K562 (cell line): Measurements from ENCODE around the gene STK11. TPM values are rescaled to one million over a fixed set of nuclear protein-coding genes. Genes with fewer than 3 reads are reported as not detected.
A peak's percentile ranks its signal among the peaks of the same experiment; 100 is the strongest.

Source experiments
- COPS2 ChIP-seq: fragments of 450-650 bp; conservative IDR thresholded peaks from 2 replicates; pipeline ENCODE4 v1.6.1; 2016; ENCODE audit warnings: mild to moderate bottlenecking, moderate library complexity
- E2F3 ChIP-seq: fragments of 250-450 bp; sonication (Bioruptor Pico); IDR thresholded peaks from 2 replicates; pipeline ENCODE4 v1.4.0; 2020; ENCODE audit warnings: mild to moderate bottlenecking
- GATA2 ChIP-seq: sonication (generic); formaldehyde crosslinking; IDR thresholded peaks from 2 replicates; pipeline ENCODE4 v1.4.0; 2020; ENCODE audit warnings: mild to moderate bottlenecking, missing genetic modification reagents
- MCM2 ChIP-seq: fragments of 450-650 bp; IDR thresholded peaks from 2 replicates; pipeline ENCODE4 v1.6.1; 2017; ENCODE audit warnings: low read depth, mild to moderate bottlenecking
- NFIX ChIP-seq: fragments of 250-450 bp; sonication (Bioruptor Pico); IDR thresholded peaks from 2 replicates; pipeline ENCODE4 v1.4.0; 2020; ENCODE audit warnings: low read depth, mild to moderate bottlenecking, moderate library complexity
- POLR2A ChIP-seq: fragments of 450-650 bp; conservative IDR thresholded peaks from 2 replicates; pipeline ENCODE4 v1.6.1; 2016
- RBM39 ChIP-seq: fragments of 200-400 bp; formaldehyde crosslinking; optimal IDR thresholded peaks from 2 replicates; pipeline ENCODE3; 2018; ENCODE audit warnings: low read depth, low read length
- SMAD2 ChIP-seq: fragments of 150-350 bp; IDR thresholded peaks from 2 replicates; pipeline ENCODE4 v1.6.1; 2014; ENCODE audit warnings: low read depth, mild to moderate bottlenecking, low read length
- TAL1 ChIP-seq: fragments of 450-650 bp; IDR thresholded peaks from 2 replicates; pipeline ENCODE4 v1.6.1; 2016; ENCODE audit warnings: mild to moderate bottlenecking
- polyA plus RNA-seq, 8 experiments: library from polyadenylated mRNA; depleted of rRNA in 4 of 8; stranded (reverse) in 5 of 8; unstranded in 3 of 8; fragments of >200 nt; fragmentation: Nextera tagmentation in 2 of 8; fragmentation: Illumina TruSeq in 1 of 8; extraction: Ambion mirVana in 2 of 8; extraction: Trizol in 1 of 8; gene quantifications; 2 replicates each; pipeline versions ENCODE4 v1.2.1 to v1.2.3, GENCODE V29; 2011 to 2014; ENCODE audit warnings: inconsistent platforms in 1 of 8, missing spikeins in 1 of 8
- total RNA-seq, 7 experiments: library from RNA; depleted of rRNA in 6 of 7; stranded (reverse); fragments of >200 nt in 6 of 7; fragmentation: Illumina TruSeq in 2 of 7; extraction: Trizol in 2 of 7; gene quantifications; 2 replicates each; pipeline versions ENCODE4 v1.2.1 to v1.2.3, GENCODE V29; 2011 to 2021; ENCODE audit warnings: low replicate concordance in 1 of 7
- TF ChIP-seq, protein P1 (sequence below): fragments of 450-650 bp; IDR thresholded peaks from 2 replicates; pipeline ENCODE4 v1.6.1; 2016; ENCODE audit warnings: mild to moderate bottlenecking, moderate library complexity
- TF ChIP-seq, protein P2 (sequence below): fragments of 450-650 bp; IDR thresholded peaks from 2 replicates; pipeline ENCODE4 v1.6.1; 2016; ENCODE audit warnings: antibody characterized with exemption
- TF ChIP-seq, protein P3 (sequence below): sonication (generic); formaldehyde crosslinking; IDR thresholded peaks from 2 replicates; pipeline ENCODE4 v1.8.0; 2023; ENCODE audit warnings: mild to moderate bottlenecking, missing genetic modification reagents
- TF ChIP-seq, protein P4 (sequence below), 2 experiments: IDR thresholded peaks; 2 replicates each; pipeline ENCODE4 v1.6.1; 2011; ENCODE audit warnings: borderline replicate concordance in 1 of 2, control low read depth in 1 of 2, low read depth in 1 of 2, low read length in 1 of 2, mild to moderate bottlenecking in 1 of 2, mixed read lengths in 1 of 2, moderate library complexity in 1 of 2; ENCODE audit not compliant: insufficient read depth in 1 of 2, insufficient read length in 1 of 2, poor library complexity in 1 of 2, severe bottlenecking in 1 of 2; ENCODE audit errors: extremely low read depth in 1 of 2

The STK11 gene
- total and polyA plus RNA-seq, 9 of the 15 experiments (the other 6 are each of a cell fraction or from before 2014, with no cell fraction given): 0.15 to 96.5 (median 31.7) TPM

DNA sequence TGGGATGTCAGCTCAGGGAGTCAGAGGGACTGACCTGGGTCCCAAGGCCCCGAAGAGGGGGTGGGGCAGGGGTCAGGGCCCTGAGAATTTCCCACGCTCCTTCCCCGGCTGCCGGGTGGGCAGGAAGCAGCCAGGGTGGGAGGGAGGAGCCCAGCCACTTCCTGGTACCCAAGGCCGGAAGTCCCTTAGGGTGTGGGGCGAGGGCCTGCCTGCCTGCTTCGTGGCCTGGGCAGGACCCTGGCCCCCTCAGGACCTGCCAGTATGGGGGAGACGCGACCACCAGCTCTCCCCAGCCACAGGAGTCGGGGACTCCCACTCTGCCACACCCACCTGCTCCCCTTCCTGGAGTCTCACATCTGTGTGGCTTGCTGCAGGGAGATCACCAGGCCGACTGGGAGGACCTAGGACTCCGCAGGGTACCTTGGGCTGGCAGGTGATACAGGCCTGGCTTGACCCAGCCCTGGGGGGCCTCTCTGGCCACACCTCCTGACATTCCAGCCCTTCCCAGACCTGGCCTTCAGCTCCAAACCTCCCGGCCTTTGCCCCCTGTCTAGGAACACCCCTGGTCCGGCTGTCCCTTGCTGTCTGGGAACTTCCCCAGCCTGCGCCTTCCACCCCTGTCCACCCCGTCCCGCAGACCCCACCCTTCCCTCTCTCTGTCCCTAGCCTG is 53.8 kb downstream of the STK11 start (continued):
- TF ChIP-seq, protein P1, sequence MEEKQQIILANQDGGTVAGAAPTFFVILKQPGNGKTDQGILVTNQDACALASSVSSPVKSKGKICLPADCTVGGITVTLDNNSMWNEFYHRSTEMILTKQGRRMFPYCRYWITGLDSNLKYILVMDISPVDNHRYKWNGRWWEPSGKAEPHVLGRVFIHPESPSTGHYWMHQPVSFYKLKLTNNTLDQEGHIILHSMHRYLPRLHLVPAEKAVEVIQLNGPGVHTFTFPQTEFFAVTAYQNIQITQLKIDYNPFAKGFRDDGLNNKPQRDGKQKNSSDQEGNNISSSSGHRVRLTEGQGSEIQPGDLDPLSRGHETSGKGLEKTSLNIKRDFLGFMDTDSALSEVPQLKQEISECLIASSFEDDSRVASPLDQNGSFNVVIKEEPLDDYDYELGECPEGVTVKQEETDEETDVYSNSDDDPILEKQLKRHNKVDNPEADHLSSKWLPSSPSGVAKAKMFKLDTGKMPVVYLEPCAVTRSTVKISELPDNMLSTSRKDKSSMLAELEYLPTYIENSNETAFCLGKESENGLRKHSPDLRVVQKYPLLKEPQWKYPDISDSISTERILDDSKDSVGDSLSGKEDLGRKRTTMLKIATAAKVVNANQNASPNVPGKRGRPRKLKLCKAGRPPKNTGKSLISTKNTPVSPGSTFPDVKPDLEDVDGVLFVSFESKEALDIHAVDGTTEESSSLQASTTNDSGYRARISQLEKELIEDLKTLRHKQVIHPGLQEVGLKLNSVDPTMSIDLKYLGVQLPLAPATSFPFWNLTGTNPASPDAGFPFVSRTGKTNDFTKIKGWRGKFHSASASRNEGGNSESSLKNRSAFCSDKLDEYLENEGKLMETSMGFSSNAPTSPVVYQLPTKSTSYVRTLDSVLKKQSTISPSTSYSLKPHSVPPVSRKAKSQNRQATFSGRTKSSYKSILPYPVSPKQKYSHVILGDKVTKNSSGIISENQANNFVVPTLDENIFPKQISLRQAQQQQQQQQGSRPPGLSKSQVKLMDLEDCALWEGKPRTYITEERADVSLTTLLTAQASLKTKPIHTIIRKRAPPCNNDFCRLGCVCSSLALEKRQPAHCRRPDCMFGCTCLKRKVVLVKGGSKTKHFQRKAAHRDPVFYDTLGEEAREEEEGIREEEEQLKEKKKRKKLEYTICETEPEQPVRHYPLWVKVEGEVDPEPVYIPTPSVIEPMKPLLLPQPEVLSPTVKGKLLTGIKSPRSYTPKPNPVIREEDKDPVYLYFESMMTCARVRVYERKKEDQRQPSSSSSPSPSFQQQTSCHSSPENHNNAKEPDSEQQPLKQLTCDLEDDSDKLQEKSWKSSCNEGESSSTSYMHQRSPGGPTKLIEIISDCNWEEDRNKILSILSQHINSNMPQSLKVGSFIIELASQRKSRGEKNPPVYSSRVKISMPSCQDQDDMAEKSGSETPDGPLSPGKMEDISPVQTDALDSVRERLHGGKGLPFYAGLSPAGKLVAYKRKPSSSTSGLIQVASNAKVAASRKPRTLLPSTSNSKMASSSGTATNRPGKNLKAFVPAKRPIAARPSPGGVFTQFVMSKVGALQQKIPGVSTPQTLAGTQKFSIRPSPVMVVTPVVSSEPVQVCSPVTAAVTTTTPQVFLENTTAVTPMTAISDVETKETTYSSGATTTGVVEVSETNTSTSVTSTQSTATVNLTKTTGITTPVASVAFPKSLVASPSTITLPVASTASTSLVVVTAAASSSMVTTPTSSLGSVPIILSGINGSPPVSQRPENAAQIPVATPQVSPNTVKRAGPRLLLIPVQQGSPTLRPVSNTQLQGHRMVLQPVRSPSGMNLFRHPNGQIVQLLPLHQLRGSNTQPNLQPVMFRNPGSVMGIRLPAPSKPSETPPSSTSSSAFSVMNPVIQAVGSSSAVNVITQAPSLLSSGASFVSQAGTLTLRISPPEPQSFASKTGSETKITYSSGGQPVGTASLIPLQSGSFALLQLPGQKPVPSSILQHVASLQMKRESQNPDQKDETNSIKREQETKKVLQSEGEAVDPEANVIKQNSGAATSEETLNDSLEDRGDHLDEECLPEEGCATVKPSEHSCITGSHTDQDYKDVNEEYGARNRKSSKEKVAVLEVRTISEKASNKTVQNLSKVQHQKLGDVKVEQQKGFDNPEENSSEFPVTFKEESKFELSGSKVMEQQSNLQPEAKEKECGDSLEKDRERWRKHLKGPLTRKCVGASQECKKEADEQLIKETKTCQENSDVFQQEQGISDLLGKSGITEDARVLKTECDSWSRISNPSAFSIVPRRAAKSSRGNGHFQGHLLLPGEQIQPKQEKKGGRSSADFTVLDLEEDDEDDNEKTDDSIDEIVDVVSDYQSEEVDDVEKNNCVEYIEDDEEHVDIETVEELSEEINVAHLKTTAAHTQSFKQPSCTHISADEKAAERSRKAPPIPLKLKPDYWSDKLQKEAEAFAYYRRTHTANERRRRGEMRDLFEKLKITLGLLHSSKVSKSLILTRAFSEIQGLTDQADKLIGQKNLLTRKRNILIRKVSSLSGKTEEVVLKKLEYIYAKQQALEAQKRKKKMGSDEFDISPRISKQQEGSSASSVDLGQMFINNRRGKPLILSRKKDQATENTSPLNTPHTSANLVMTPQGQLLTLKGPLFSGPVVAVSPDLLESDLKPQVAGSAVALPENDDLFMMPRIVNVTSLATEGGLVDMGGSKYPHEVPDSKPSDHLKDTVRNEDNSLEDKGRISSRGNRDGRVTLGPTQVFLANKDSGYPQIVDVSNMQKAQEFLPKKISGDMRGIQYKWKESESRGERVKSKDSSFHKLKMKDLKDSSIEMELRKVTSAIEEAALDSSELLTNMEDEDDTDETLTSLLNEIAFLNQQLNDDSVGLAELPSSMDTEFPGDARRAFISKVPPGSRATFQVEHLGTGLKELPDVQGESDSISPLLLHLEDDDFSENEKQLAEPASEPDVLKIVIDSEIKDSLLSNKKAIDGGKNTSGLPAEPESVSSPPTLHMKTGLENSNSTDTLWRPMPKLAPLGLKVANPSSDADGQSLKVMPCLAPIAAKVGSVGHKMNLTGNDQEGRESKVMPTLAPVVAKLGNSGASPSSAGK: no peak
- TF ChIP-seq NFIX (no peak), RBM39 (no peak), SMAD2 (no peak), POLR2A (peak; percentile 88), GATA2 (CRISPR knock-in tag) (no peak), MCM2 (no peak), E2F3 (CRISPR knock-in tag) (no peak), TAL1 (no peak), COPS2 (no peak)
- TF ChIP-seq, protein P2, sequence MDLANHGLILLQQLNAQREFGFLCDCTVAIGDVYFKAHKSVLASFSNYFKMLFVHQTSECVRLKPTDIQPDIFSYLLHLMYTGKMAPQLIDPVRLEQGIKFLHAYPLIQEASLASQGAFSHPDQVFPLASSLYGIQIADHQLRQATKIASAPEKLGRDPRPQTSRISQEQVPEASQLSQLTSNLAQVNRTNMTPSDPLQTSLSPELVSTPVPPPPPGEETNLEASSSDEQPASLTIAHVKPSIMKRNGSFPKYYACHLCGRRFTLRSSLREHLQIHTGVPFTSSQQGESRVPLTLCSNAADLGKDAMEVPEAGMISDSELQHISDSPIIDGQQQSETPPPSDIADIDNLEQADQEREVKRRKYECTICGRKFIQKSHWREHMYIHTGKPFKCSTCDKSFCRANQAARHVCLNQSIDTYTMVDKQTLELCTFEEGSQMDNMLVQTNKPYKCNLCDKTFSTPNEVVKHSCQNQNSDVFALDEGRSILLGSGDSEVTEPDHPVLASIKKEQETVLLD: no peak
- TF ChIP-seq, protein P3, sequence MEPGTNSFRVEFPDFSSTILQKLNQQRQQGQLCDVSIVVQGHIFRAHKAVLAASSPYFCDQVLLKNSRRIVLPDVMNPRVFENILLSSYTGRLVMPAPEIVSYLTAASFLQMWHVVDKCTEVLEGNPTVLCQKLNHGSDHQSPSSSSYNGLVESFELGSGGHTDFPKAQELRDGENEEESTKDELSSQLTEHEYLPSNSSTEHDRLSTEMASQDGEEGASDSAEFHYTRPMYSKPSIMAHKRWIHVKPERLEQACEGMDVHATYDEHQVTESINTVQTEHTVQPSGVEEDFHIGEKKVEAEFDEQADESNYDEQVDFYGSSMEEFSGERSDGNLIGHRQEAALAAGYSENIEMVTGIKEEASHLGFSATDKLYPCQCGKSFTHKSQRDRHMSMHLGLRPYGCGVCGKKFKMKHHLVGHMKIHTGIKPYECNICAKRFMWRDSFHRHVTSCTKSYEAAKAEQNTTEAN (CRISPR knock-in tag): no peak
- TF ChIP-seq, protein P4, sequence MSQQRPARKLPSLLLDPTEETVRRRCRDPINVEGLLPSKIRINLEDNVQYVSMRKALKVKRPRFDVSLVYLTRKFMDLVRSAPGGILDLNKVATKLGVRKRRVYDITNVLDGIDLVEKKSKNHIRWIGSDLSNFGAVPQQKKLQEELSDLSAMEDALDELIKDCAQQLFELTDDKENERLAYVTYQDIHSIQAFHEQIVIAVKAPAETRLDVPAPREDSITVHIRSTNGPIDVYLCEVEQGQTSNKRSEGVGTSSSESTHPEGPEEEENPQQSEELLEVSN (IDR thresholded peaks at IDR 0.05; ENCODE audit: borderline replicate concordance in 1 of 2, extremely low read depth in 1 of 2, insufficient read depth in 1 of 2, insufficient read length in 1 of 2, low read depth in 1 of 2, low read length in 1 of 2, poor library complexity in 1 of 2, severe bottlenecking in 1 of 2): no peak
